ENCODE data around the gene SERPINB10.

Gene SERPINB10

GRCh38 chr18:63907664-63908063, at the start of gene SERPINB10:
SERPINB10 (plus strand) TSS chr18:63907958; CDS start chr18:63915511, 7,553 bp downstream.
- DNase-seq (ENCODE audit: low read depth in 2 of 2), result no peak

GRCh38 chr18:63858456-63858855, 49.3 kb upstream of the SERPINB10 start:
- DNase-seq (ENCODE audit: low read depth in 2 of 2), result no peak

GRCh38 chr18:63859781-63860475, 47.8 kb upstream of the SERPINB10 start:
- DNase-seq (ENCODE audit: low read depth in 2 of 2), result no peak

- no peak for DNase-seq (ENCODE audit: low read depth in 2 of 2)
Observed at GRCh38 chr18:63860531-63860930, 47.2 kb upstream of the SERPINB10 start.

- DNase-seq (ENCODE audit: low read depth in 2 of 2), result no peak
Observed at GRCh38 chr18:63867368-63868125, 40.2 kb upstream of the SERPINB10 start.

- no peak for DNase-seq (ENCODE audit: low read depth in 2 of 2)
Observed at GRCh38 chr18:63868546-63868945, 39.2 kb upstream of the SERPINB10 start.

- DNase-seq (ENCODE audit: low read depth in 2 of 2), result no peak
Observed at GRCh38 chr18:63869374-63869773, 38.4 kb upstream of the SERPINB10 start.

- DNase-seq (ENCODE audit: low read depth in 2 of 2), result no peak
Observed at GRCh38 chr18:63869851-63870250, 37.9 kb upstream of the SERPINB10 start.

- no peak for DNase-seq (ENCODE audit: low read depth in 2 of 2)
Observed at GRCh38 chr18:63871836-63872235, 35.9 kb upstream of the SERPINB10 start.

GRCh38 chr18:63872586-63872985, 35.2 kb upstream of the SERPINB10 start:
- DNase-seq (ENCODE audit: low read depth in 2 of 2), result no peak

GRCh38 chr18:63878343-63878742, 29.4 kb upstream of the SERPINB10 start:
- no peak for DNase-seq (ENCODE audit: low read depth in 2 of 2)

- DNase-seq (ENCODE audit: low read depth in 2 of 2), result no peak
Observed at GRCh38 chr18:63878925-63879324, 28.8 kb upstream of the SERPINB10 start.

GRCh38 chr18:63879709-63880108, 28.0 kb upstream of the SERPINB10 start:
- no peak for DNase-seq (ENCODE audit: low read depth in 2 of 2)

- DNase-seq (ENCODE audit: low read depth in 2 of 2), result no peak
Observed at GRCh38 chr18:63881851-63882250, 25.9 kb upstream of the SERPINB10 start.

- no peak for DNase-seq (ENCODE audit: low read depth in 2 of 2)
Observed at GRCh38 chr18:63882333-63883141, 25.2 kb upstream of the SERPINB10 start.

- DNase-seq (ENCODE audit: low read depth in 2 of 2), result no peak
Observed at GRCh38 chr18:63883617-63884016, 24.1 kb upstream of the SERPINB10 start.

- no peak for DNase-seq (ENCODE audit: low read depth in 2 of 2)
Observed at GRCh38 chr18:63887424-63887823, 20.3 kb upstream of the SERPINB10 start, which contains the start of gene SERPINB2. SERPINB2 (plus strand) TSS chr18:63887705; CDS start chr18:63891445, 3,740 bp downstream.

GRCh38 chr18:63888470-63889190, 19.1 kb upstream of the SERPINB10 start:
- DNase-seq (ENCODE audit: low read depth in 2 of 2), result no peak

- no peak for DNase-seq (ENCODE audit: low read depth in 2 of 2)
Observed at GRCh38 chr18:63889626-63890025, 18.1 kb upstream of the SERPINB10 start.

GRCh38 chr18:63890237-63890949, 17.4 kb upstream of the SERPINB10 start:
- DNase-seq (ENCODE audit: low read depth in 2 of 2), result no peak

GRCh38 chr18:63890950-63891304, 16.8 kb upstream of the SERPINB10 start:
- no peak for DNase-seq (ENCODE audit: low read depth in 2 of 2)

Data from stimulated activated CD8-positive, alpha-beta memory T cell treated with anti-CD3 and anti-CD28 coated beads, Interleukin-2, amount 100 ng/mL, for 48 hours (primary cell).